G401 (cell line): ENCODE results near the gene PLXNA4. TPM values are rescaled to one million over a fixed set of nuclear protein-coding genes. Genes with fewer than 3 reads are reported as not detected.

Experiments
- DNase-seq: peaks from one replicate; pipeline ENCODE4 v3.0.0-alpha.2; 2015; ENCODE audit warnings: low spot score
- in situ Hi-C: cut with HindIII; loops from 2 replicates; pipeline ENCODE4 v1.10.0; 2016; ENCODE audit warnings: low sequenced_read_pairs, mixed read lengths
- total RNA-seq: library from RNA; depleted of rRNA; stranded (reverse); fragments of >200 nt; shearing (Covaris generic); gene quantifications from 2 replicates; pipeline ENCODE4 v1.2.3, GENCODE V29; 2014

Gene PLXNA4
- total RNA-seq, 1 experiment from 2014 or later: under 0.01 TPM

DNA sequence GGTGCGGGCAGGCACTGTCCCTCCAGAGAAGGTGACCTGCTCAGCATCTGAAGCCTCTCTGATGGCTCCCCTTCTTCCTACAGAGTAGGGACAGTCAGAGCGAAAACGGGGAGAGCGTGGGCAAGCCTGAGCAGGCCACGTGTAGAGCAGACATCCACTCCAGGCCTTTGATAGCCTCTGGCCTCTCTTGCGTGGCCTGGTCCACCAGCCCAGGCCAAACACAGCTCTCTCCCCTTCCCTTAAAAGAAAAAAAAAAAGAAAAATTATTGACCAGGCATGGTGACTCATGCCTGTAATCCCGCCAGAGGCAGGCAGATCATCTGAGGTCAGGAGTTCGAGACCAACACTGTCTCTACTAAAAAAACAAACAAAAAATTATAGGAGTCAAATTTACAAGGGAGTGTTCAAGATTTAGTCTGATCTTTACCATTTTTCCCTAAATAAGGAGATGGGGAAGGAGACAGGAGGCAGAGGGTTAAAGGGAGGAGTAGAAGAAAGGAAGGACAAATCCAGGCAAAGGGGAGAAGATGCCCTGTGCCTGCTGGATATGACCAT, 84.8 kb downstream of the PLXNA4 start:
- no peak for DNase-seq
- in situ Hi-C loops: no loop called here

DNA sequence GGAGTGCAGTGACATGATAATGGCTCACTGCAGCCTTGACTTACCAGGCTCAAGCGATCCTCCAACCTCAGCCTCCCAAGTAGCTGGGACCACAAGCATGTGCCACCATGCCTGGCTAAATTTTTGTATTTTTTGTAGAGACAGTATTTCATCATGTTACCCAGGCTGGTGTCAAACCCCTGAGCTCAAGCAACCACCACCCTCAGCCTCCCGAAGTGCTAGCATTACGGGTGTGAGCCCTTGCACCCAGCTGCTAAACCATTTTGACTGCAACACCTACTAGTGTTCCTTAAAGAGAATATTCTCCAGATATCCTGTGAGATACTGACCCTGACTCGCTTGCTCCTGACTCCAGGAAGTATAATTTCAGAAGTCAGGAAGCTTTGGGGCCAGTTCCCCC, 85.8 kb downstream of the PLXNA4 start:
- in situ Hi-C loops: no loop called here
- no peak for DNase-seq

DNA sequence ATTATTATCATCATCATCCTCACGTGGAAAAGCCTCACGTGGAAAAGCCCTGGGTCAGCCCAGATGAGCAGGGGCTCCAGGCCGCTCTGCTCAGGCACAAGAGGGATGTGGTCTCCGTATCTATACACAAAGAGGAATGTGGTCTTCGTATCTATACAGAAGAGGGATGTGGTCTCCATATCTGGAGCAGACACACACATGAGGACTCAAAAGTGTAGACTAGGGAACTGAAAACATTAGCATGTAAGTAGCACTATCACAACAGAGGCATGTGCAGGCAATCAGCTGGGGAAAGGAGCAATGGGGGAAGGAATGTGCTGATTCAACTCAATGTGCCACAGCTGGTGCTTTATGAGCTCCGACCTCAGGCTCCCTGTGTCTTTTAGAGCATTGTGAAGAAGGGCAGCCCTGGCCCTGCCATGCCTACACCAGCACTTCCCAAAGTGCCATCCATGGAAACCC, 86.5 kb downstream of the PLXNA4 start:
- in situ Hi-C loops: no loop called here
- DNase-seq: no peak

DNA sequence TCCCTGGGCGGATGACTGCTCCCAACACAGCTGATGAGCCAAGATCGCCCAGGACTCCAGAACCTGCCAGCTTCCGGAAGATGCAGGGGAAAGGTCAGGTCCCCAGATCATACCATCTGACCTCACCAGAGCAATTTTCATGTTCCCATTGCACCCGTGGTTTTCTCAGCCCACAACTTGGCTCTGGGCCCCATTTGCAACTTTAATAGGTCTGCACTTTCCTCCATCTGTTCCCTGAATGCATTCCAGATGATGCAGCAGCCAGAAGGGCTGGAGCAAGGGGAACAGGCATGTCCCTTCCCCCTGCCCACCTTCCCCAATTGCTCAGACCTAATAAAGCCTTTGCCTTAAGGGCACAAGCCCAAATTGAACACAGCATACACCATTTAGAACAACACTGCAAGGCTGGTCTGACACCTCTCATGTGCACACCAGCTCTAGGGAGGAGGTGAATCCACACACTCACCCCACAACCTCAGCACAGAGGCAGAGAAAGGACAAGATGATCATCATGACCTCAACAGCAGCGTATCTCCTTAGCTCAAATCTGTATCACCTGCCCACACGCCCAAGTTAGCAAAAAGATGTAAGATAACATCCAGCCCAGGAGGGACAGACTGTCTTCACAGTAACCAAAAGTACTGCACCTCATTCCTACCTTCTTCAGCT, 87.5 kb downstream of the PLXNA4 start:
- in situ Hi-C loops: no loop called here
- no peak for DNase-seq

GRCh38 chr7:132486274-132486610, 90.0 kb downstream of the PLXNA4 start:
- in situ Hi-C loops: no loop called here
- no peak for DNase-seq

GRCh38 chr7:132485600-132486273, 90.5 kb downstream of the PLXNA4 start:
- DNase-seq: no peak
- in situ Hi-C loops: no loop called here

- DNase-seq: no peak
- in situ Hi-C loops: no loop called here
These were observed 91.1 kb downstream of the PLXNA4 start for GRCh38 chr7:132485136-132485535.

DNA sequence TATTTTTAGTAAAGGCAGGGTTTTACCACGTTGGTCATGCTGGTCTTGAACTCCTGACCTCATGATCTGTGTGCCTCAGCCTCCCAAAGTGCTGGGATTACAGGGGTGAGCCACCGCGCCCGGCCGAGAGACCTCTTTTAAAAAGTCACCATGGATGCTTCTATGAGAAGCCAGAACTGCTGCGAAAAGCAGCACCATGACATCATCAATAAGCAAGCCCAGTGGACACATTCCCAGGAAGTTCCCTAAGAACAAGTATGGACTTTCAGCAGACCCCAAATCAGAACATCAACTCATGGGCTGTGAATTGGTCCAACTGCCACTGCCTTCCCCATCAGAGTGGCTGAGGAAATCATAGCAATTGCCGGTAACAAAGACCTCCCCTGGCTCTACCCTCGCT, 93.4 kb downstream of the PLXNA4 start:
- in situ Hi-C loops: no loop called here
- no peak for DNase-seq

GRCh38 chr7:132480534-132480933, 95.7 kb downstream of the PLXNA4 start:
- in situ Hi-C loops: no loop called here
- peak; percentile 77 for DNase-seq

GRCh38 chr7:132476541-132476940, 99.7 kb downstream of the PLXNA4 start:
- in situ Hi-C loops: no loop called here
- no peak for DNase-seq

- no peak for DNase-seq
- in situ Hi-C loops: no loop called here
These were observed 100.6 kb downstream of the PLXNA4 start for GRCh38 chr7:132475669-132476116.

GRCh38 chr7:132475037-132475668, 101.1 kb downstream of the PLXNA4 start:
- DNase-seq: no peak
- in situ Hi-C loops: no loop called here

- in situ Hi-C loops: no loop called here
- peak; percentile 27 for DNase-seq
These were observed 103.7 kb downstream of the PLXNA4 start for GRCh38 chr7:132472463-132473120.

GRCh38 chr7:132471515-132471914, 104.8 kb downstream of the PLXNA4 start:
- no peak for DNase-seq
- in situ Hi-C loops: no loop called here

DNA sequence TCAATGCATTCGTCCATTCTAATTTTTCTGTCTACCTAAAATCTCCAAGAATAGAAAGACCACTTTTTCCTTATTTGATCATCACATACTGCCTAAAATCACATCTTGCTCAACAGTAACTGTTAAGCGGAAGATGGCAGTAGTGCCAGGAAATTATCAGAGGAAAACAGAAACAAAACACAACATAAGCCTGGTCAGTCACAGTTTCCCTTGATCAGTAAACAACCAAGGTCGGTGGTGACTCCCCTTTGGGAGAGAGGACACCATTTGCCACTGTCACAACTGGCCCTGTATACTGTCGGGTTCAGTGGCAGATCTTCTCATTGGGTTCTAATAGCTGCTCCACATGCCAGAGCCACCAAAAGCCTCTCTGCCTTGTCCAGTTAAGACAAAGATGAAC, 106.6 kb downstream of the PLXNA4 start:
- in situ Hi-C loops: no loop called here

GRCh38 chr7:132469264-132469663, 107.0 kb downstream of the PLXNA4 start:
- in situ Hi-C loops: no loop called here
- no peak for DNase-seq

More for the DNA sequence above, 106.6 kb downstream of the PLXNA4 start:
- no peak for DNase-seq

DNA sequence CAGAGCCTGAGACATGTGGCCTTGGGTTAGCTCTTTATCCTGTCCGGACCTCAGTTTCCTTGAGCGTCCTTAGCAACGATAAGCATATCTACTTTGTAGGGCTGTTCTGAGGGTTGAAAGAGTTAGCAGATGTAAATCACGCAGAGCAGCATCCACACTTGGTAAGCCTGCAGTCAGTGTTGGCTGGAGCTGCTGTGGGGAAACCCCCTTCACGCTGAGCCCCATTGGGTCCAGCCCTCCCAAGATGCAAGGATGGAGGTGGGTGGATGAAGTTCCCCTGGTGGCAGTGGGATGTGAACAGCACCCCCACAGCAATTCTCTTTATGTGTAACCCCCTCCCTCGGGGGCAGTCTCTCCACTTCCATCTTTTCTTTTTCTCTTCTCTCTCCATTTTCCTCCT, 109.9 kb downstream of the PLXNA4 start:
- in situ Hi-C loops: no loop called here

DNA sequence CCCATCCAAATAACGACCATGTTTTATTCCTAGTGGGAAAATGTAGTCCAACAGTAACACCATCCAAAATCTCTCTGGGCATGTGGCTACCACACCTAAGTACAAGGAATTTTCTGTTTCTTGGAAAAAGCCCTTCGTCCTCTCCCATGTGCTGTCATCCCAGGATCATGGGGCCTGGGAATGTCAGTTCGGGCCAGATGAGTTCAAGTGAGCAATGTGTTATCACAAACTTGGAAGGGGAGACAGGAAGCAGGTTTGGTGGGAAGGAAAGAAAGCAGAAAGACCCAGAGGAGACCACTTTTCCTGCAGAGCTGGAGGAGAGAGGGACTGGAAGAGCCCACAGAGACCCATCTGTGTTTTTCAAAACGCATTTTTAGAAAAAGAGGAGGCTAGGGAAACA, 110.8 kb downstream of the PLXNA4 start:
- in situ Hi-C loops: no loop called here
- DNase-seq: no peak

More for the DNA sequence above, 109.9 kb downstream of the PLXNA4 start:
- no peak for DNase-seq

DNA sequence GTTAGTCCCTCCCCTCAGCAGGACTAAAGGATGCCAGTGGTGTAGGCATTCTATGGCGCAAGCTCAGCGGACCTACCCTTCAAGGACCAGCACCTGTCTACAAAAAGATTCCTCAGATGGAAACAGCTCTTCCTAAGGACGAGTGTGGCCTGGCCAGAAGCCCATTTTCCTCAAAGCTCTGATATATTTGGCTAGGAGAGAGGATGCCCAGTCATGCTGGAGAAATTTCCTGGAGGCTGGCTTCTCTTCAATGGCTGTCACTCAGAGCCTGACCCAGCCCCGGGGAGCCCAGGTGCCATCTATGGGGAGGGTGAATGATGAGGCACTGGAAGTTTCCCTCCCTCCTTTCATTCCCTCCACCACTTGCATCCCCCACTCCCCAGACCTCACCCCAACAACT, 111.5 kb downstream of the PLXNA4 start:
- DNase-seq: peak; percentile 28
- in situ Hi-C loops: no loop called here

DNA sequence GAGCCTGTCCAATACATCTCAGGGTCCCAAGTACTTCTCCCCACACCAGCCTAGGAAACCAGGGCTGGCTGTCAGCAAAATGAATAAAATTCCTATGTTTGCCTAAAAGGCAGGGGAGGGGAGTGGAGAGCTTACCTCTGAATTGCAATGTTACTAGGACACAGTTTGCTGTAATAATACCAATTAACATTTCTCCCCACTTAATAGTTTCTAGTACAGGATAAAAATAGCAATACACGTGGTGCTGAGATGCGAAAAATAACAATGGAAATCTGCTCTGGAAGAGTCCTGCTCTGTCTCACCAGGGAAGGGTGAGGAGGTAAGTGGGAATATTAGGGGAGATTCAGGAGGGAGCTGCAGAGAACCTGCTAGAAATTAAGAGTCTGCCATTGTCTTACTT, 112.3 kb downstream of the PLXNA4 start:
- in situ Hi-C loops: no loop called here
- no peak for DNase-seq
